ENCODE results near the gene PLCL1.

Gene PLCL1

GRCh38 chr2:197993830-197994229, 189.4 kb downstream of the PLCL1 start:
- Histone ChIP-seq H3K9ac (ENCODE audit: low read length) (no peak overlapping the region), H3K4me2 (ENCODE audit: low read length) (no peak overlapping the region), H3K27ac (ENCODE audit: low read depth, low read length, poor library complexity, severe bottlenecking) (no peak overlapping the region), H3F3A (ENCODE audit: insufficient read depth, low read length) (no peaks in the 10 kb centered on the region), H3K4me3 (ENCODE audit: low read depth, low read length, poor library complexity, severe bottlenecking) (no peak overlapping the region), H2AFZ (ENCODE audit: low read length) (no peak overlapping the region), H3K4me1 (ENCODE audit: insufficient read depth, low read length, severe bottlenecking) (no peaks in the 10 kb centered on the region), H3K79me2 (ENCODE audit: insufficient read depth, low read length) (no peaks in the 10 kb centered on the region), H4K20me1 (ENCODE audit: insufficient read depth, low read length) (no peaks in the 10 kb centered on the region), H3K27me3 (ENCODE audit: insufficient read depth, low read length) (no peaks in the 10 kb centered on the region), H3K9me2 (ENCODE audit: low read depth, low read length) (no peaks in the 10 kb centered on the region), H3K9me3 (ENCODE audit: low read length) (no peaks in the 10 kb centered on the region), H3K36me3 (ENCODE audit: insufficient read depth, low read length) (no peaks in the 10 kb centered on the region)
- TF ChIP-seq CTCF (IDR thresholded peaks at IDR 0.05; ENCODE audit: low read length) (no peak), EZH2 (IDR thresholded peaks at IDR 0.05; ENCODE audit: borderline replicate concordance, low read length) (no peak)

- H3K4me2 ChIP-seq (ENCODE audit: low read length), result no peak overlapping the region
- no peak overlapping the region for H2AFZ ChIP-seq (ENCODE audit: low read length)
- no peaks in the 10 kb centered on the region for H3F3A ChIP-seq (ENCODE audit: insufficient read depth, low read length)
- no peak overlapping the region for H3K4me3 ChIP-seq (ENCODE audit: low read depth, low read length, poor library complexity, severe bottlenecking)
- no peaks in the 10 kb centered on the region for H3K27me3 ChIP-seq (ENCODE audit: insufficient read depth, low read length)
- H4K20me1 ChIP-seq (ENCODE audit: insufficient read depth, low read length), result no peaks in the 10 kb centered on the region
- H3K36me3 ChIP-seq (ENCODE audit: insufficient read depth, low read length), result no peaks in the 10 kb centered on the region
- H3K79me2 ChIP-seq (ENCODE audit: insufficient read depth, low read length), result no peaks in the 10 kb centered on the region
- no peaks in the 10 kb centered on the region for H3K4me1 ChIP-seq (ENCODE audit: insufficient read depth, low read length, severe bottlenecking)
- TF ChIP-seq EZH2 (IDR thresholded peaks at IDR 0.05; ENCODE audit: borderline replicate concordance, low read length) (no peak), CTCF (IDR thresholded peaks at IDR 0.05; ENCODE audit: low read length) (no peak)
- H3K9ac ChIP-seq (ENCODE audit: low read length), result no peak overlapping the region
- no peak overlapping the region for H3K27ac ChIP-seq (ENCODE audit: low read depth, low read length, poor library complexity, severe bottlenecking)
- H3K9me3 ChIP-seq (ENCODE audit: low read length), result no peaks in the 10 kb centered on the region
- no peaks in the 10 kb centered on the region for H3K9me2 ChIP-seq (ENCODE audit: low read depth, low read length)
Measured at GRCh38 chr2:197994751-197995150, 190.4 kb downstream of the PLCL1 start.

DNA sequence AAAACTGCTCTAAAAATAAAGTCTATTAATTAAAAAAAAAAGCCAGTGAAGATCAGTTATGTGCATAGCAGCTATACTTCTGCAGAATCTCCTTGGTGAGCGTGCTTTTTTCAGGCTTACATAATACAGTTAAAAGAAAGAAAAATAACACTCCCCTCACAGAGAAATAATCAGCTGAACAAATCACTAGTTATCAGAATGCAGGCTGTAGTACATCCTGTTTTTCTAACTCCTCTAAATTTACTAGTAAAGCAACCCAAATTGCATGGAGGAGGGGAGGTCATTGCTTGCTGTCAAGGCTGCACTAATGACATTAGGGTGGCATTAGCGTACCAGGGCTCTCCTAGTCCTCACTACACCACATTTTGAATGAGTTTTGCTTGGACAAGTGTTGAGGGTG, 192.2 kb downstream of the PLCL1 start:
- Histone ChIP-seq H3K9ac (ENCODE audit: low read length) (no peak overlapping the region), H4K20me1 (ENCODE audit: insufficient read depth, low read length) (no peaks in the 10 kb centered on the region), H3K9me3 (ENCODE audit: low read length) (no peaks in the 10 kb centered on the region), H3K9me2 (ENCODE audit: low read depth, low read length) (no peaks in the 10 kb centered on the region), H3K4me3 (ENCODE audit: low read depth, low read length, poor library complexity, severe bottlenecking) (no peak overlapping the region), H3K27ac (ENCODE audit: low read depth, low read length, poor library complexity, severe bottlenecking) (no peak overlapping the region), H3K4me2 (ENCODE audit: low read length) (no peak overlapping the region), H3K4me1 (ENCODE audit: insufficient read depth, low read length, severe bottlenecking) (no peaks in the 10 kb centered on the region), H3K36me3 (ENCODE audit: insufficient read depth, low read length) (no peaks in the 10 kb centered on the region), H3K27me3 (ENCODE audit: insufficient read depth, low read length) (no peaks in the 10 kb centered on the region), H3K79me2 (ENCODE audit: insufficient read depth, low read length) (no peaks in the 10 kb centered on the region), H2AFZ (ENCODE audit: low read length) (no peak overlapping the region), H3F3A (ENCODE audit: insufficient read depth, low read length) (no peaks in the 10 kb centered on the region)
- TF ChIP-seq CTCF (IDR thresholded peaks at IDR 0.05; ENCODE audit: low read length), result no peak
- no peak for TF ChIP-seq EZH2 (IDR thresholded peaks at IDR 0.05; ENCODE audit: borderline replicate concordance, low read length)
